ENCODE measurements around the gene INSR. TPM values are rescaled to one million over a fixed set of nuclear protein-coding genes. Genes with fewer than 3 reads are reported as not detected.

INSR gene
- total RNA-seq, 1 experiment from 2014 or later = 8.4 TPM

- no peaks in the 10 kb centered on the region for H3K9me3 Mint-ChIP-seq (ENCODE audit: low read depth, unreplicated experiment)
- H3K4me1 Mint-ChIP-seq (ENCODE audit: low read depth, unreplicated experiment) = no peaks in the 10 kb centered on the region
- intact Hi-C loops (cut with micrococcal nuclease; ENCODE audit: unreplicated experiment) = no loop called here
- H3K27ac Mint-ChIP-seq (ENCODE audit: unreplicated experiment) = no peak overlapping the region
- no peak overlapping the region for H3K4me3 Mint-ChIP-seq (ENCODE audit: low read depth, unreplicated experiment)
- DNase-seq = no peak
- BruUV-seq (replicated peaks) = no TSS peak
- peaks cover 4% of the 10 kb centered on the region for H3K36me3 Mint-ChIP-seq (ENCODE audit: insufficient read depth, unreplicated experiment)
- CTCF ChIA-PET = no interaction called here
- no peak for TF ChIP-seq CTCF (IDR thresholded peaks at IDR 0.05; ENCODE audit: unreplicated experiment)
- H3K27me3 Mint-ChIP-seq (ENCODE audit: unreplicated experiment) = no peaks in the 10 kb centered on the region
Measured at GRCh38 chr19:7179917-7180306, 114.3 kb downstream of the INSR start.

- no peak overlapping the region for H3K4me3 Mint-ChIP-seq (ENCODE audit: low read depth, unreplicated experiment)
- CTCF ChIA-PET = interaction anchor here (0.7 kb wide), 1 partner anchor 11 kb away, joined by 3 read pairs; no protein-coding TSS in a partner anchor
- H3K9me3 Mint-ChIP-seq (ENCODE audit: low read depth, unreplicated experiment) = no peaks in the 10 kb centered on the region
- intact Hi-C loops (cut with micrococcal nuclease; ENCODE audit: unreplicated experiment) = no loop called here
- no peaks in the 10 kb centered on the region for H3K27me3 Mint-ChIP-seq (ENCODE audit: unreplicated experiment)
- H3K4me1 Mint-ChIP-seq (ENCODE audit: low read depth, unreplicated experiment) = no peaks in the 10 kb centered on the region
- no peaks in the 10 kb centered on the region for H3K36me3 Mint-ChIP-seq (ENCODE audit: insufficient read depth, unreplicated experiment)
- TF ChIP-seq CTCF (IDR thresholded peaks at IDR 0.05; ENCODE audit: unreplicated experiment) = no peak
- DNase-seq = no peak
- no peak overlapping the region for H3K27ac Mint-ChIP-seq (ENCODE audit: unreplicated experiment)
- BruUV-seq (replicated peaks) = no TSS peak
Measured at GRCh38 chr19:7177926-7178325, 116.3 kb downstream of the INSR start.

GRCh38 chr19:7176792-7177191 lies 117.4 kb downstream of the INSR start:
- no peaks in the 10 kb centered on the region for H3K27me3 Mint-ChIP-seq (ENCODE audit: unreplicated experiment)
- H3K4me3 Mint-ChIP-seq (ENCODE audit: low read depth, unreplicated experiment) = no peak overlapping the region
- no peaks in the 10 kb centered on the region for H3K36me3 Mint-ChIP-seq (ENCODE audit: insufficient read depth, unreplicated experiment)
- no TSS peak for BruUV-seq (replicated peaks)
- DNase-seq = no peak
- CTCF ChIA-PET = no interaction called here
- H3K9me3 Mint-ChIP-seq (ENCODE audit: low read depth, unreplicated experiment) = no peaks in the 10 kb centered on the region
- intact Hi-C loops (cut with micrococcal nuclease; ENCODE audit: unreplicated experiment) = no loop called here
- no peak for TF ChIP-seq CTCF (IDR thresholded peaks at IDR 0.05; ENCODE audit: unreplicated experiment)
- H3K27ac Mint-ChIP-seq (ENCODE audit: unreplicated experiment) = no peak overlapping the region
- H3K4me1 Mint-ChIP-seq (ENCODE audit: low read depth, unreplicated experiment) = no peaks in the 10 kb centered on the region

- DNase-seq = no peak
- Mint-ChIP-seq H3K9me3 (ENCODE audit: low read depth, unreplicated experiment) (no peaks in the 10 kb centered on the region), H3K4me3 (ENCODE audit: low read depth, unreplicated experiment) (no peak overlapping the region), H3K4me1 (ENCODE audit: low read depth, unreplicated experiment) (no peaks in the 10 kb centered on the region), H3K27ac (ENCODE audit: unreplicated experiment) (no peak overlapping the region), H3K36me3 (ENCODE audit: insufficient read depth, unreplicated experiment) (no peaks in the 10 kb centered on the region), H3K27me3 (ENCODE audit: unreplicated experiment) (no peaks in the 10 kb centered on the region)
- CTCF ChIA-PET = no interaction called here
- intact Hi-C loops (cut with micrococcal nuclease; ENCODE audit: unreplicated experiment) = no loop called here
- TF ChIP-seq CTCF (IDR thresholded peaks at IDR 0.05; ENCODE audit: unreplicated experiment) = no peak
- no TSS peak for BruUV-seq (replicated peaks)
Measured at GRCh38 chr19:7172794-7173193, 121.4 kb downstream of the INSR start.

- no peaks in the 10 kb centered on the region for H3K4me1 Mint-ChIP-seq (ENCODE audit: low read depth, unreplicated experiment)
- CTCF ChIA-PET = no interaction called here
- intact Hi-C loops (cut with micrococcal nuclease; ENCODE audit: unreplicated experiment) = no loop called here
- no peaks in the 10 kb centered on the region for H3K9me3 Mint-ChIP-seq (ENCODE audit: low read depth, unreplicated experiment)
- TF ChIP-seq CTCF (IDR thresholded peaks at IDR 0.05; ENCODE audit: unreplicated experiment) = no peak
- no peak overlapping the region for H3K4me3 Mint-ChIP-seq (ENCODE audit: low read depth, unreplicated experiment)
- no peaks in the 10 kb centered on the region for H3K36me3 Mint-ChIP-seq (ENCODE audit: insufficient read depth, unreplicated experiment)
- H3K27ac Mint-ChIP-seq (ENCODE audit: unreplicated experiment) = no peak overlapping the region
- BruUV-seq (replicated peaks) = no TSS peak
- no peaks in the 10 kb centered on the region for H3K27me3 Mint-ChIP-seq (ENCODE audit: unreplicated experiment)
- no peak for DNase-seq
Measured at GRCh38 chr19:7170983-7171382, 123.2 kb downstream of the INSR start.
